ENCODE data around the gene ATP6AP2.

ATP6AP2 gene

DNA sequence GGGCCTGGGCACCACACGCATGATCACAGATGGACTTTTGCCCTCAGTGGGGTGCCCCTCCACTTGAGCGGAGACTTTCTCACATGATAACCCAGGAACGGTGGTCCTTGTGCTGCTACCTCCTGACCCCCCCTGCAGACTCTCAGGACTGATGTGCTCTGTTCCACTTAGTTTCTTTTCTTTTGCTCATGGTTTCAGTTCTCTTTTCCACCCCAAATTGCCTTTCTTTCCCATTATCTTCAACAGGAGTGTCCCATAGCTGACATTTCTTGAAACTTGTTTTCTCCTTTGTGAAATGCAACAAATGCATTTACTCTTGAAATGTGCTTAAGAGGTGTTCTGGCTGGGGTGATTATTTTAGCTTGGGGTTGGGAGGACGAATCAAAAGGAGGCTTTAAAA lies 51.4 kb downstream of the ATP6AP2 start:
- no peak for DNase-seq (ENCODE audit: low read depth in 1 of 2, low spot score in 1 of 2)

- DNase-seq (ENCODE audit: low read depth in 1 of 2, low spot score in 1 of 2) = no peak
Measured at GRCh38 chrX:40637687-40638086, 56.9 kb downstream of the ATP6AP2 start.

DNA sequence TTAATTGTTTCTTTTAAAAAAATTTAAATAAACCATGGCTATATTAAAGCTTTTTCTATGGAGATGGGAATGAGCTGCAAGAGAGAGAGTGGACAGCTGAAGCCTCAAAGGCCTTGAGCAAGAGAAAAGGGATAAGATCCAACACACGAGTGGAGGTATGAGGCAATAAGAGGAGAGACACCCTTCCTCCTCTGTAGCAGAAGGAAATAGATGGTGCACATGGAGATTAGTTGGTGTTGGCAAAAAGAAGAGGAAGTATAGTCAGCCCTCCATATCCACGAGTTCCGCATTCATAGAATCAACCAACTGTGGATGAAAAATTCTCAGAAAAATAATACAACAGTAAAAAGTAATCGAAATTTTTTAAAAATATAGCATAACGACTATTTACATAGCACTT lies 63.4 kb downstream of the ATP6AP2 start:
- no peak for DNase-seq (ENCODE audit: low read depth in 1 of 2, low spot score in 1 of 2)

DNA sequence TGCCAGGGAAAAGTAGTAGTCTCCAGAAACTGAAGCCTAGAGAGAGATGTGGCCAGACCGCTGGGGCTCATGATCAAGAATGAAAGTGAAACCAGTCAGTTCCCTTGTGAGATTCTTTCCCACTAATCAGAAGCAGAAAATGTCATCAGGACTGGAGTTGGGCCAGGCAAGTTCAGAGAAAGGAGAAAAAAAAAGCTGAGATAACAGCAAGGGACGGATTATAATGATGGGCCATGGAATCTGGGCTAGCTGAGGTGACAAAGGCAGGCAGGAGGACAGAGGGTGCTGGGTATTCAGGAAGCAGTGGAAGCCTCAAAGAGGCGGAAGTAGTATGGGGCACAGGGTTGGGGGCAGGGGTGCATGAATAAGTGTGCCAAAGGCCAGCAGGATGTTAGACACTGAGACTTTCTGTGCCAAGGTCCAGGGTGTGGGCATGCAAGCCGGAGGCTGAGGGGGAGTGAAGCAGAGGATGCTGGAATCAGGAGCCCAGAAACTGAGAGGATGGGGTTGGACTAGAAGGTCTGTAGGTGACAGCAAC lies 64.1 kb downstream of the ATP6AP2 start:
- DNase-seq (ENCODE audit: low read depth in 1 of 2, low spot score in 1 of 2) = no peak

DNA sequence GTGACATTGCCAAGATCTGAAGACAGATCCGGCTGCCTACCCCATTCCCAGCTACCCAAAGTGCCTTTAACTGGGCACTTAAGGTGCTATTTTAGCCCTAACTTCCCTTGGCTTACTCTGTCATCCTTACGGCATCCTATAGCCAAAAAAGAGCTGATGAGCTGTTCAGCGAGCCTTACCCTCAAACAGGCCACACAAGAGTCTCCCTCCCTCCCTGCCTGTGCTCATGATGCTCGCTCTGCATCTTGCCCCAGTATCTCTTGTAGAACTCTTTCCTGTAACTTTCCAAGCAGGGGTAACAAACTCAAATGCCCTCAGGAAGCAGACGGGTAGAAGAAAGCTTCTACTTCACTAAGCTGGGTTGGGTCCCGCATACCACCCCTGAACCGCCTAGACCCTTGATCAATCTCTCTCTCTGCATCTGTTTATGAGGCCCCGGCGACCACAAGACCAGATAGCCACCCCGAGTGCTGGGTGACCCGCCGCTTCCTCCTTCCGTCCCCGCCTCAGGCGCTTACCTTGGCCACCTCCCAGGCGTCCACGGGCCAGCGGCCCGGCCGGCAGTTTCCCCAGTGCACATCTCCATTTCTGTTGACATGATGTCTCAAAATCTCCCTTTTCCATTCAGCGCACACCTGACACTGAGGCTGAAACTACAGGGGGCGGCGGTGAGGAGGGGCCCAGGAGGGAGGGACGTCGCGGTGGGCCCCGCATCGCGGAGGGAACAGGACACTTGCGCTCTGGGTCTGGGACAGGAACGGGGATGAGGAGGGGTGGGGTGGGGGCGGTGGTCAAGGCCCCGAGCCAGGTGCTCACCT lies 65.9 kb downstream of the ATP6AP2 start:
- no peak for DNase-seq (ENCODE audit: low read depth in 1 of 2, low spot score in 1 of 2)

DNA sequence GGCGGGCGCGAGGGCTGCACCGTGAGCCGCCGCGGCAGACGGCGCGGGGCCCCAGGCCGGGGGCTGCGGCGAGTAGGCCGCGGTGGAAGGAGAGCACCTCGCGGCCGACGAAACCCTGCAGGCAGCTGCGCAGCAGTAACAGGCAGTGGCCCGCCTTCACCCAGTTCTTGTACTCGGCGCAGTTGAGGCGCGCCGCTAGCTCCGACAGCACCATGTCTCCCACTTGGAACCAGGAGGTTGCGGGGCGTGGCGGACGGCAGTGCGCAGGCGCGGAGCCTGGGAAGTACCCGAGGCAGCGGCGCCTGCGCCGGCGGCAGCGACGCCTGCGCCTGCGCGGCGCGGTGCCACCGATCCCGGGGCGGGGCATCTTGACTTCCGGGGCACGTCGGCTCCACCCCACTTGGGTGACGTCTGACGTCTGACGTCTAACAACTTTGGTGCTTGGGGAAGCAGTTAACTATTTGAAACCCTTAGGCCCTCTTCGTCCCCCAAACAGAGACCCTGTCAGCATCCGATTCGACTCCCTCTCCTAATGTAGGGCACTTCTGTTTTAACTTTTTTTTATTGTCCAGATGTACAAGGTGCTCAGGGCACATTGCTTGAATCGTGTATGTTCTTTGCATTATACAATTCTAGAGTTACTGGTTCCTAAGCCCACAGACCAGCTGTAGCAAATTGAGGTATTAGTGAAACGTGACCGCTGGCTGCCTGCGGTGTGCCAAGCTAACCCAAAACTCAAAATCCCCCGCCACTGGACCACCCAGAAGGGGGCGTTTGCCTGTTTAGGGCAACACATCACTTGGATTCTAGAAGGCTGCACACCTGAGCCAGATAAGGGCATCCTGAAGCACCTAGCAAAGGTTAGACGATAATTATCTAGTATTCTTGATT lies 66.8 kb downstream of the ATP6AP2 start, which contains the start of gene CXorf38:
TSS of gene CXorf38 (minus strand) at position 255 of the 891 bp plus-strand sequence. CDS start at position 214, 41 bp downstream.
- peak; percentile 82 to 85 for DNase-seq (ENCODE audit: low read depth in 1 of 2, low spot score in 1 of 2)

GRCh38 chrX:40651620-40652223 lies 71.0 kb downstream of the ATP6AP2 start:
- peak; percentile 28 to 32 for DNase-seq (ENCODE audit: low read depth in 1 of 2, low spot score in 1 of 2)

DNA sequence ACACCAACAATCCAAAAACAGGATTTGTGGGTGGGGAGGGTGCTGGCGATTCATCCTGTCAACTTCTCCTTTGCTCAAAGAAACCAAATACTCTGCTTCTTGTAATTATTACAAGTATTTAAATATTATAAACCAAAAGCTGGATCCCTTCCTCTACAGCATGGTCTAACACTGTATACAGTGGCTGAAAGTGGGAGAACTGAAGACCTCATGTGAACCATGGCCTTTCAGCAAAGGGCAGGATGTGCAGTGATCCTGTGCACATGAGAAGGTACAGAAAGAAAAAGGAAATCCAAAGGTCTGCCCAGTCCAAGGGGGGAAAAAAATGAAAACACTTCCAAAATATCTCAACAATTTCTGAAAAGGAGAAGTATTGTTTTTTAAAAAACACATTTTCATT lies 71.9 kb downstream of the ATP6AP2 start:
- DNase-seq (ENCODE audit: low read depth in 1 of 2, low spot score in 1 of 2) = no peak

DNA sequence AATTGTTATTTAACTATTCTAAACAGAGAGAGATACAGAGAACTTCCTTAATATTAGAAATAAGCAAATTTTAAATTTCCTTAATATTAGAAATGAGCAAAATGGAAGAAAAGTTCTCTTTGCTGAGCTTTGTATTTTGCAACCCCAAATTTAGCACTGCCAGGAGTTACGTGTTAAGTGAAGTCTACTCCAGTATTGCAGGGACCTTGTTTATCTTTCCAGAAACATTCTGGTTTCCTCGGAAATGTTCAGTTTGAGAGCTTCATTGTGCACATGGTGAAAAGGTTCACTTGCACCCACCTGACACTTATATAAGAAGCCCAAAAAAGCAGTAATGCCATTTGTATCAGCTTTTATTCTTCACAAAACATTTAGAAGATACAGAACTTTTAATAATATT lies 72.8 kb downstream of the ATP6AP2 start:
- DNase-seq (ENCODE audit: low read depth in 1 of 2, low spot score in 1 of 2) = no peak

Data from stimulated activated CD4-positive, alpha-beta T cell treated with anti-CD3 and anti-CD28 coated beads, Interleukin-15, amount 100 ng/mL, for 1 hour (primary cell).